HUES6 (cell line): ENCODE results near the gene ZDHHC17.
"Not testable (repeated sequence)": the region's sequence is repeated elsewhere in the genome, so short reads cannot be mapped to it uniquely, and the experiment has no call there.

ENCODE experiments used
- H3K27ac ChIP-seq: 2 replicates; pipeline ENCODE4 v1.7.0; 2013; ENCODE audit warnings: low read depth, mild to moderate bottlenecking, low read length, inconsistent platforms
- H3K27me3 ChIP-seq: 2 replicates; pipeline ENCODE4 v1.6.1; 2013; ENCODE audit warnings: low read length; ENCODE audit not compliant: control insufficient read depth, insufficient read depth
- H3K36me3 ChIP-seq: 2 replicates; pipeline ENCODE4 v1.6.1; 2013; ENCODE audit warnings: low read length; ENCODE audit not compliant: control insufficient read depth, insufficient read depth
- H3K4me1 ChIP-seq: 2 replicates; pipeline ENCODE4 v1.6.1; 2013; ENCODE audit warnings: low read length; ENCODE audit not compliant: control insufficient read depth, insufficient read depth
- H3K4me3 ChIP-seq: 2 replicates; pipeline ENCODE4 v1.5.1; 2013; ENCODE audit warnings: low read depth, low read length
- H3K9ac ChIP-seq: one replicate; pipeline ENCODE4 v1.6.1; 2013; ENCODE audit warnings: mild to moderate bottlenecking, low read length
- H3K9me3 ChIP-seq: 2 replicates; pipeline ENCODE4 v1.6.1; 2013; ENCODE audit warnings: low read depth, low read length; ENCODE audit not compliant: control insufficient read depth, insufficient read depth

The ZDHHC17 gene

DNA sequence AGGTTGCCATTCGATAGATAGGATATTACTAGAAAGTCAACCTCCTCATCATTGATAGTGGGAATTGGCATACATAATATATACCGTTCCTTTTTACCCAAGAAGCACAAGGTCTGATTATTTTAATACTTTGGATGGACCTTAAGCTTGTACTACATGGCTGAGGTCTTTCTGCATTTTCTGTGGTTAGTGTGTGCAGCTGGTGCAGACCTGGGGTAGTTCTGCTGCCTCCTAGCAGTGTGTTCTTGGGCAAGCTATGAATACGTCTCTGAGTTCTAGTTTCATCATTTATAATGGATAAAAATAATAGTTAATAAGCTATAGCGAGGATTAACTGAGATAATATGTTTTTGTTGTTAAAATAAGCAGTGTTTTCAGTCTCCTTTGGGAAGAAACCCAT, 2.2 kb downstream of the ZDHHC17 start:
- Histone ChIP-seq H3K27ac (no peak overlapping the region), H3K4me3 (no peak overlapping the region), H3K9me3 (no peaks in the 10 kb centered on the region), H3K36me3 (no peaks in the 10 kb centered on the region), H3K4me1 (peaks cover 15% of the 10 kb centered on the region), H3K27me3 (no peaks in the 10 kb centered on the region), H3K9ac (no peak overlapping the region)

DNA sequence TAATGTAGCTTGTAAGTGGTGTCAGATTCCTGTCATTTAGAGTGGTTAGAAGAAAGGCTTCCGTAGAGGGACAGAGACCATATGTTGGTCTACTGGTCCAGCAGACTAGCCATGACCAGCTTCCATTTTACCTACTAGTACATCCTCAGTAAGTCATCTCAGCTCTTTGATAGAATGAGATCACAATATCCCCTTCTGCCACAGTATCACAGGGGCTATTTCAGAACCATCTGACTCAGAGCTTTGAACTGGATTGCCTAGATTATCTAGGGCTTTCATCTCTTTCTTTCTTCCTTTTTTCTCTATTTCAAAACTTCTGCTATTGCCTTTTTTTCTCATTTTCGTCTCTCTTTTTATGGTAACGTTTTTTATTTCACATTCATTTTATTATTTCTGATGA, 4.7 kb downstream of the ZDHHC17 start:
- no peaks in the 10 kb centered on the region for H3K9me3 ChIP-seq
- H3K27ac ChIP-seq = no peak overlapping the region
- peaks cover 7% of the 10 kb centered on the region; the same call in 1 of the 2 replicates for H3K4me1 ChIP-seq
- no peak overlapping the region for H3K9ac ChIP-seq
- no peaks in the 10 kb centered on the region for H3K27me3 ChIP-seq
- no peaks in the 10 kb centered on the region for H3K36me3 ChIP-seq
- H3K4me3 ChIP-seq = no peak overlapping the region

DNA sequence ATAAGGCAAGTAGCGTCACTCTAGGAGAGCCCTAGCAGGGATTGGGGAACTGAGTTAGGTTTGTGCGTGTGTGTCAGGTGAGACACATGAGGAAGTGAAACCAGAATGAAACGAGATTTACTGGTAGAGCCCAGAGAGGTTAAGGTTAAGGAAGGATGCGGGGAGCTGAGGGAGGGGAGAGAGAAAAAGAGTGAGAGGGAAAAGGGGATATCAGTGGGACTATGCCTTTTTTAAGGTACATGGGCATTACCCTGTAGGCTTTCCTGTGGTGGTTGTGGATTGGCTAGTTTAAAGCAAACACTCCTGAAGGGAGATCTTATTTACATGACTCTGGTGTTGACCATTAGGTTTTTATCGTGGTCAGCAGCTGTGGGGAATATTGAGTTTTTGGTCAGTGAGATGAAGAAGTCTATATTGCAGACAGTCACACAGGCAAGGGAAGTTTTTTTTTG, 13.9 kb downstream of the ZDHHC17 start:
- Histone ChIP-seq H3K27me3 (no peaks in the 10 kb centered on the region), H3K9ac (no peak overlapping the region), H3K9me3 (peaks cover 4% of the 10 kb centered on the region; the same call in 1 of the 2 replicates), H3K4me3 (no peak overlapping the region), H3K27ac (no peak overlapping the region), H3K4me1 (peaks cover 18% of the 10 kb centered on the region), H3K36me3 (no peaks in the 10 kb centered on the region)

DNA sequence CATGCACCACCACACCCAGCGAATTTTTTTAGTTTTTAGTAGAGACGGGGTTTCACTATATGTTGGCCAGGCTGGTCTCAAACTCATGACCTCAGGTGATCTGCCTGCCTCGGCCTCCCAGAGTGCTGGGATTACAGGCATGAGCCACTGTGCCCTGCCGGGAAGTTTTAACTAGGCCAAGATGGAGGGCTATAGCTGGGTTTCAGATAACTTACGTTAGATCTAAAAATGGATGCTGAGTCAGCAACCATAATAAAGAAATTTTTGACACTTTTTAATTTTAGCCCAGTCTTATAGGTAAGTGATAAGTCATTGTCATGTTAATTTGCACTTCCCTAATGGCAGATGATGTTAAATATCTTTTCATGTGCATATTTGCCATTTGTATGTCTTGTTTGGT, 14.4 kb downstream of the ZDHHC17 start:
- Histone ChIP-seq H3K9me3 (peaks cover 4% of the 10 kb centered on the region; the same call in 1 of the 2 replicates), H3K9ac (no peak overlapping the region)

DNA sequence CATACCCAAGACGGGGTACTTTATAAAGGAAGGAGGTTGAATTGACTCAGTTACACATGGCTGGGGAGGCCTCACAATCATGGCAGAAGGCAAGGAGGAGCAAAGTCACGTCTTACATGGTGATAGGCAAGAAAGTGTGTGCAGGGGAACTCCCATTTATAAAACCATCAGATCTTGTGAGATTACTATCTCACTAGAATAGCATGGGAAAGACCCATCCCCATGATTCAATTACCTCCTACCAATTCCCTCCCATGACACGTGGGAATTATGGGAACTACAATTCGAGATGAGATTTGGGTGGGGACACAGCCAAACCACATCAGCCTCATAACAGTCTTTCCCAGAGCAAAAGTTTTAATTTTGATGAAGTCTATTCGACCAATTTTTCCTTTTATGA, 15.4 kb downstream of the ZDHHC17 start:
- H3K9ac ChIP-seq, H3K9me3 ChIP-seq, H3K4me3 ChIP-seq, H3K27ac ChIP-seq, H3K27me3 ChIP-seq, H3K36me3 ChIP-seq: not testable (repeated sequence)
- peaks cover 18% of the 10 kb centered on the region for H3K4me1 ChIP-seq

More for the DNA sequence above, 14.4 kb downstream of the ZDHHC17 start:
- H3K4me1 ChIP-seq = peaks cover 18% of the 10 kb centered on the region
- no peak overlapping the region for H3K4me3 ChIP-seq
- H3K27me3 ChIP-seq = no peaks in the 10 kb centered on the region
- H3K36me3 ChIP-seq = no peaks in the 10 kb centered on the region
- no peak overlapping the region for H3K27ac ChIP-seq

DNA sequence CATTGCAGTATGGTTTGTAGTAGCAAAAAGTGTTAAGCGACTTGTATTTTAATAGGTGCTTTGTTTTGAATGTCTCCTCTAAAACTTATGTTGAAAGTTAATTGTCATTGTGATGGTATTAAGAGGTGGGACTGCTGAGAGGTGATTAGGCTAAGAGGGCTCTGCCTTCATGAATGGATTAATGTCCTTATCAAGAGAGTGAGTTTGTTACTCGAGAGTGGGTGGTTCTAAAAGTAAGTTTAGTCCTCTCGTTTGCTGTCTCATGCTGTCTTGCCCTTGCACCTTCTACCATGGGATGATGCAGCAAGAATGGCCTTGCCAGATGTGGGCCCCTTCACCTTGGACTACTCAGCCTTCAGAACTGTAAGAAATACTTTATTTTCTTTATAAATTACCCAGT, 17.4 kb downstream of the ZDHHC17 start:
- H3K4me3 ChIP-seq = no peak overlapping the region
- H3K4me1 ChIP-seq = peaks cover 18% of the 10 kb centered on the region
- no peak overlapping the region for H3K27ac ChIP-seq
- no peaks in the 10 kb centered on the region for H3K36me3 ChIP-seq
- peaks cover 4% of the 10 kb centered on the region; the same call in 1 of the 2 replicates for H3K9me3 ChIP-seq
- no peak overlapping the region for H3K9ac ChIP-seq
- H3K27me3 ChIP-seq = no peaks in the 10 kb centered on the region

DNA sequence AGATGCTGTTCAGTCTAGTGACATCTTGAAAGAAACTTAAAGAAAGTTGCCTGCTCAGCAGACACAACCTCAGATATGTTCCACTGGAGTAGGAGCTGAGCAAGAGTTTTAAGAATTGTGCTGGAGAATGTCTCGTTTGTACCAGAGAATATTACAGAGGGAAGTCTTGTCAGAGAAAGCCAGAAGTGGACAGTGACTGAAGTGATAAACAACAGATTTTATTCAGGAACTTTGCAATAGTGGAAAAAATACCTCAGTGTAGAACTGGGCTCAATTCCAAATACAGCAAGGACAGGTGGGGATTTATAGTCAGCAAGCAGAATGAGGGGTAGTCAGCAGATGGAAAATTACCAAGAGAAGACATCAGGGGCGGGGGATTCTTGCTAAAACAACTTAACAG, 18.6 kb downstream of the ZDHHC17 start:
- H3K9ac ChIP-seq = no peak overlapping the region
- H3K9me3 ChIP-seq = peaks cover 4% of the 10 kb centered on the region; the same call in 1 of the 2 replicates
- no peak overlapping the region for H3K27ac ChIP-seq
- no peak overlapping the region for H3K4me3 ChIP-seq
- no peaks in the 10 kb centered on the region for H3K27me3 ChIP-seq
- H3K4me1 ChIP-seq = peaks cover 18% of the 10 kb centered on the region
- H3K36me3 ChIP-seq = no peaks in the 10 kb centered on the region

DNA sequence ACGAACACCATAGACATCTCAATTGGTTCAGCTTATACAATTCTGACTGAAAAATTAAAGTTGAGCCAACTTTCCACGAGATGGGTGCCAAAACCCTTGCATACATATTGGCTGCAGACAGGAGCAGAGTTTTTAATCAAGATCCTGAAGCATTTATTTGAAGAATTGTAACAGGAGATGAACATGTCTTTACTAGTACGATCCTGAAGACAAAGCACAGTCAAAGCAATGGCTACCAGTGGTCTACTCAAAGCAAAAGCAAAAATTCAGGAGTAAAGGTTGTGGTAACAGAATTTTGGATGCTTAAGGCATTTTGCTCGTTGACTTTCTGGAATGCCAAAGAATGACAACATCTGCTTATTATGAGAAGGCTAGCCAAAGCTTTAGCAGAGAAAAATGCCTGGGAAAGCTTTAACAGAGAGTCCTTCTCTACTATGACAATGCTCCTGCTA, 20.7 kb downstream of the ZDHHC17 start:
- no peak overlapping the region for H3K9ac ChIP-seq
- no peaks in the 10 kb centered on the region for H3K27me3 ChIP-seq
- no peaks in the 10 kb centered on the region; the same call in 1 of the 2 replicates for H3K9me3 ChIP-seq
- H3K36me3 ChIP-seq = no peaks in the 10 kb centered on the region
- no peak overlapping the region for H3K27ac ChIP-seq
- H3K4me3 ChIP-seq = no peak overlapping the region
- peaks cover 12% of the 10 kb centered on the region for H3K4me1 ChIP-seq

DNA sequence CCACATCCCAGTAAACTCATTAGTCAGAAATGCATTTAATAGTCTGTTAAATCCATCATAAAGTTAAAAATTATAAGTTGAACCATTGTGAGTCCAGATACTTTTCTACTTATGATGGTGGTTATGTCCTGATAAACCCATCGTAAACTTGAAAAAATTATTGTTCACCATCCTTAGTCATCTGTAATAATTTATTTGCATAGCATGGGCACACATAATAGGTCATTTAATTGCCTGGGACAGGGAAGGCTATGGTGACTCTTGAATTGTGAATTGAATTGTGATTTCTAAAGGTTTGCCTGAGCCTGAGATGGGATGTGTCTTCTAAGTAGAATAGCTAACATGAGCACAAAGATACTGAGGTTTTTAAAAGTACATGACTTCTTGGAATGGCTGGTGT, 21.5 kb downstream of the ZDHHC17 start:
- H3K36me3 ChIP-seq = no peaks in the 10 kb centered on the region
- H3K9me3 ChIP-seq = no peaks in the 10 kb centered on the region; the same call in 1 of the 2 replicates
- H3K9ac ChIP-seq = no peak overlapping the region
- H3K27ac ChIP-seq = no peak overlapping the region
- H3K4me1 ChIP-seq = peaks cover 12% of the 10 kb centered on the region
- H3K27me3 ChIP-seq = no peaks in the 10 kb centered on the region
- H3K4me3 ChIP-seq = no peak overlapping the region

DNA sequence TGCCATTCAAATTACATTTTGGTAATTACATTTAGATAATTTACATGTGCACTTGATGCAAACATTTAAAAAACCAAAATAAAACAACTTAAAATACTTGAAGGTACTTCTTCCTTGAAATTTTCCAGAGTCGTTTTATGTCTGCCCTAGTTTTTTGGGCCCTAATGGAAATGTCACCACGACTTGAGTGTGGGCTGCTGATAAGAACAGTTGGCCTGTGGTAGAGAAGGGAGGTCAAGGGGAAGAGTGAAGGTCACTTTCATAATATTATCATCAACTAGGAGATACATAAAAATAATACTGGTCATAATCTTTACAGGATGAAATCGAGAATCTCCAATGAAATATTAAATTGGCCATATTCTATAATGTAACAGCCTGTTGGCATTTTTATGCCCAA, 23.1 kb downstream of the ZDHHC17 start:
- H3K27me3 ChIP-seq = no peaks in the 10 kb centered on the region
- no peak overlapping the region for H3K9ac ChIP-seq
- no peaks in the 10 kb centered on the region for H3K36me3 ChIP-seq
- H3K9me3 ChIP-seq = no peaks in the 10 kb centered on the region; the same call in 1 of the 2 replicates
- no peak overlapping the region for H3K27ac ChIP-seq
- H3K4me3 ChIP-seq = no peak overlapping the region
- peaks cover 6% of the 10 kb centered on the region for H3K4me1 ChIP-seq

DNA sequence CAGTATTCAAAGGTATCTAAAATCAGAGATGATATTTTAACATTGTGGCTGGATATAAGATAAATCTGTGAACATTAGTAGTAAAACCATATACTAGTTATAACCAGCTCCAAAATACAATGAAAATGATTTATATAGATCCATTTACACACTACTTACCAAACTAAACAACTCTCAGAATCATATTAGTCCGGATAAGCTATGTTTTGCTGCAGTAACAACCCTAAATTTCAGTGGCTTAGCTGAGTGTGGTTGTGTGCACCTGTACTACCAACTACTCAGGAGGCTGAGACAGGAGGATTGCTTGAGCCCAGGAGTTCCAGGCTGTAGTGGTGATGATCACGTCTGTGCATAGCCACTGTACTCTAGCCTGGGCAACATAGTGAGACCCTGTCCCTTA, 23.8 kb downstream of the ZDHHC17 start:
- Histone ChIP-seq H3K27me3 (no peaks in the 10 kb centered on the region), H3K27ac (no peak overlapping the region), H3K9ac (no peak overlapping the region), H3K9me3 (no peaks in the 10 kb centered on the region; the same call in 1 of the 2 replicates), H3K4me1 (peaks cover 4% of the 10 kb centered on the region; the same call in 1 of the 2 replicates), H3K36me3 (no peaks in the 10 kb centered on the region), H3K4me3 (no peak overlapping the region)
